COR-L47 (cell line): ENCODE measurements around the gene HLA-DOA.

Experiments used
- DNase-seq: peaks from one replicate; lab custom pipeline; 2025; lab: John Stamatoyannopoulos, UW

The HLA-DOA gene

DNA sequence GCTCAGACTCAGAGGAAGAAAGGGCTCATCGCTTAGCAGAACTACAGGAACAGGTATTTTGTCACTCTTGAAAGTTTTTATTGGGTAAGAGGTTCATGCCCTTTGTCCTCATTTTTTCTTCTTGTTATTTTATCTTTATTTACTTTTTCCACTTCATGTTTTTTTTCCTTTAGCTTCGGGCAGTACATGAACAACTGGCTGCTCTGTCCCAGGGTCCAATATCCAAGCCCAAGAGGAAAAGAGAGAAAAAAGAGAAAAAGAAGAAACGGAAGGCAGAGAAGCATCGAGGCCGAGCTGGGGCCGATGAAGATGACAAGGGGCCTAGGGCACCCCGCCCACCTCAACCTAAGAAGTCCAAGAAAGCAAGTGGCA is 31.5 kb downstream of the HLA-DOA start:
- no peak for DNase-seq

- no peak for DNase-seq
Measured at GRCh38 chr6:32977272-32977952, 32.0 kb downstream of the HLA-DOA start.

- DNase-seq: no peak
Measured at GRCh38 chr6:32976334-32977069, 32.9 kb downstream of the HLA-DOA start.

DNA sequence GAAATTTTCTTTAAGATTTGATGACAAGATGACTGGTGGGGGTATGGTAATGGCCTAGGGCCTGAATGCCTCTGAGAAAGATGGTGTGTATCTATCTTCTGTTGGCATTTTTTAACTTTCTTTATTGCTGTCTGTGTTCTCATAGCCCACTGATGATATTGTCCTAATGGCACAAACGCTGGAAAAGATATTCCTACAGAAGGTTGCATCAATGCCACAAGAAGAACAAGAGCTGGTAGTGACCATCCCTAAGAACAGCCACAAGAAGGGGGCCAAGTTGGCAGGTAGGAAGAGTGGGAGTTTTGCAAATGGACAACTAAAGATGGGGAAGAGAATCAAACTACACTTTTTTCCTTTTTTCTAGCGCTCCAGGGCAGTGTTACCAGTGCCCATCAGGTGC is 33.5 kb downstream of the HLA-DOA start:
- DNase-seq: no peak

DNA sequence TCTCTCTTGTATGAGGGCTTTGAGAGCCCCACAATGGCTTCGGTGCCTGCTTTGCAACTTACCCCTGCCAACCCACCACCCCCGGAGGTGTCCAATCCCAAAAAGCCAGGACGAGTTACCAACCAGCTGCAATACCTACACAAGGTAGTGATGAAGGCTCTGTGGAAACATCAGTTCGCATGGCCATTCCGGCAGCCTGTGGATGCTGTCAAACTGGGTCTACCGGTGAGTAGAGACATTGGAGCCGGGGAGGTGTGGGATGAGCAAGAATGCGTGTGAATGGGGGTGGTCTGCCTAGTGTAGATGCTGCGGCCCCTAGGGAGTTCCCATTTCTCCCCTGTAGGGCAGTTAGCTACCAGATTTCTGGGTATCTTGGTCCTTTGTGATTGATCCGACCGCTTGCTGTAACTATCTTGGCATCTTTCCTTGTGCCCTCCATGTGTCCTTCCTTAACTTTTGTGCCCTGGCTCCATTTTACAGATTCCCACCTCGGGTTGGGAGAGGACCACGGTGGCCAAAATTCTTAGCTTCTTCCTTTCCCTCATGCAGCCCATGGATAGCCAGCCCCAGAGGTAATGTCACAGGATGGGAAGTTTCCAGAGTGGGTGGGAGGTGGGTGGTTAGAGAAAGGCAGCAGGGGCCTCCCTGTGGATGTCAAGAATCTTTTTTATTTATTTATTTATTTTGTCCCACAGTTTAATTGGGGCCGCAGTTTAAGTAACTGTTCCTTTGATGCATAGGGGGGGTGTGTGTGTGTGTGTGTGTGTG is 34.7 kb downstream of the HLA-DOA start:
- no peak for DNase-seq

DNA sequence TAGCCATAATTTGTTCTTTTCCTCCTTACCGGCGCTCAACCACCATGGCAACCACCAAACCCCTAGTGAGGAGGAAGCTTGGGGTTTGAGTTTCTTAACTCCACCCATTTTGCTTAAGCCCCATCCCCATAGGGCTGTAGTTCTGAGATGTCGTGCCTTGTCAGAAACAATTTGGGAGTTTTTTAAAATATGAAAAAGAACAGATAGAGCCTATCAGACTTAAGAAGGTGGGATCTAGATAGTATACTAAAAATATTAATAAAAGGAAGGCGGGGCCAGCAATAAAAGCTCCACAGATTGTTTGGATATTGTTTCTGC is 35.4 kb downstream of the HLA-DOA start:
- no peak for DNase-seq

DNA sequence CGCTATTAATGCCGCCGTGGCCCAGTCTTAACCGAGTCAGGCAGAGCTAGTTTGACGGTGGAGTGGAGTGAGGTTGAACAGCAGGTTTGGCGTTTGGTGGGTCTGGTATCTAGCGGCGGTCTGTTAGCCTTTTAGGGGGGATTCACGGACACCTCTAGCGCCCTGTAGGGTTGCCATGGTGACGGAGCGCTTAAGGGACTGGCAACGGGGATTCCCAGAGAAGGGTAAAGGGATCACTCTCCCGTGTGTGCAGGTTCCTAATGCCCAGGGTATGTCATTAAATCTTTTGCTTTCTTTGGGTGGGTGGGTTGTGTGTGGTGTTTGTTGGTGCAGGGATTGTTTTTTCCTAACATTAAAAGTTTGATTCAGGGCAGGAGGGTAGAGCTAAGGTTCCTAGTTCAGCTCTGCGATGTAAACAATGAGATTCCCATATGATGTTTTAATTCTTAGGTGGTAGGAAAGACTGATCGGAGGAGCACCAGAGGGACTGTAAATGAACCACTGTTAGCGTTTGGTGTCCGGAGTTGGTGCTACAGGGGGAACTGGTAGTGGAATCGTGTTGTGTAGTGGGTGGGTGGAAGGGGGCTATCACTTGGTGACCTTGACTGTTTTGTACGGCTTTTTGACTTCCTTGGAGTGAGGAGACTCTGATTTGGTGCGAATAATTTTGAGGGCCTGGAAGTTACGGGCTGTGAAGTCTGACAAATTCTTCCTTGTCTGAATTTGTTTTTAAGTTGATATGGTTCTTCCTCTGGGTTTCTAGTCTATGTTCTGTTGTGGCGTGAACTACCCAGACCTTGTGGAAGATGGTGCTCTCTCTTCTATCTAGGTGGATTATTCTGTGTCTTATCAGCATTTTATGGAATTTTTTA is 36.0 kb downstream of the HLA-DOA start:
- DNase-seq: peak; percentile 62

DNA sequence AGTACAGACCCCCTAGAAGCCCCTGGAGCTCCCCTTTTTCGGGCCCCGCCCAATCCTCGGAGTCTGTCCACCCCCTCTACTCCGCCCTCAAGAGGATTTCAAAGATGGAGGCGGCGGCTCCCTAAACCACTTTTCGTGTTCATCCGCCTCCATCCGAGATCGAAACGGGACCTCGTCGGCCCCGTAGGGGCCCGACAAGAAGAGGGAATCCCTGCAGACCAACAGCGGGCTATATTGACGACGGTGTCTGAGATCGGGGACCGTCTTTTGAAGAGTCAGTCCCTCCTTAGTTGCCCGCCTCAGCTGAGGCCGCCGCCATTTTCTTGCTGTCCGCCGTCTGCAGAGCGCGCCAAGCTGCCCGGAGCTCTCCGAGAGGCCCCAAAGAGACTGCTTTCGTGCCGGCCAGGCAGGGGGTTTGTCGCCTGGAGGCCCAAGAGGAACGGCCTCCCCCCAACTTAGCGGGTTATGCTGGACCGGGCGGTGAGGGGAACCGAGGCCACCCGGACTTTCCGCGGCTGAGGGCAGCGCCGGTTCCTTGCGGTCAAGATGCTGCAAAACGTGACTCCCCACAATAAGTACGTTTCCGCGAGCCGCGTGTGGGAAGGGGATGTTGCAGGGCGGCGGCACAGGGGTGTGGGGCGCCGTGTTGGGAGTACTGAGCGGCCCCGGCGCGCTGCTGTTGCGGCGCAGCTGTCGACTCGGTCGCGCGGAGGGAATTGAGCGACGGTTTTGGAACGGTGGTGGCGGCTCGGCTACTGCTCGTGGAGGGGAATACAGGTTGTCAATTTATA is 36.8 kb downstream of the HLA-DOA start:
- DNase-seq: no peak

GRCh38 chr6:32971581-32972352 is 37.6 kb downstream of the HLA-DOA start:
- peak; percentile 99 for DNase-seq

DNA sequence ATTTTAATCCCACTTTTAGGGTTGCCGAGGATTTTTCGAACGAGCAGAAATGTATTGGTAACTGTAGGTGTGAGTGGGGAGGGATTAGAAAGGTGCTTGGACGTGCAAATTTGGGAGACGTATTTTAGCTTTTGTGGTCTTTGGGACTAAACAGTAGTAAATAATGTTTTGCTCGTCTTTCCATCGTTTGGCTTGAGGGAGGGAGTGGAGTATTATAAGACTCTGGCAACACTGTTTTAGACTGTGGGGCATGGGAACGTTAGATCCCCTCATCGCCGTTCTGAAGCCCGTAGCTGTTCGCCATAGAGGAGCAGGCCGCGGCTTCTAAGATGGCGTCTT is 38.2 kb downstream of the HLA-DOA start:
- no peak for DNase-seq

DNA sequence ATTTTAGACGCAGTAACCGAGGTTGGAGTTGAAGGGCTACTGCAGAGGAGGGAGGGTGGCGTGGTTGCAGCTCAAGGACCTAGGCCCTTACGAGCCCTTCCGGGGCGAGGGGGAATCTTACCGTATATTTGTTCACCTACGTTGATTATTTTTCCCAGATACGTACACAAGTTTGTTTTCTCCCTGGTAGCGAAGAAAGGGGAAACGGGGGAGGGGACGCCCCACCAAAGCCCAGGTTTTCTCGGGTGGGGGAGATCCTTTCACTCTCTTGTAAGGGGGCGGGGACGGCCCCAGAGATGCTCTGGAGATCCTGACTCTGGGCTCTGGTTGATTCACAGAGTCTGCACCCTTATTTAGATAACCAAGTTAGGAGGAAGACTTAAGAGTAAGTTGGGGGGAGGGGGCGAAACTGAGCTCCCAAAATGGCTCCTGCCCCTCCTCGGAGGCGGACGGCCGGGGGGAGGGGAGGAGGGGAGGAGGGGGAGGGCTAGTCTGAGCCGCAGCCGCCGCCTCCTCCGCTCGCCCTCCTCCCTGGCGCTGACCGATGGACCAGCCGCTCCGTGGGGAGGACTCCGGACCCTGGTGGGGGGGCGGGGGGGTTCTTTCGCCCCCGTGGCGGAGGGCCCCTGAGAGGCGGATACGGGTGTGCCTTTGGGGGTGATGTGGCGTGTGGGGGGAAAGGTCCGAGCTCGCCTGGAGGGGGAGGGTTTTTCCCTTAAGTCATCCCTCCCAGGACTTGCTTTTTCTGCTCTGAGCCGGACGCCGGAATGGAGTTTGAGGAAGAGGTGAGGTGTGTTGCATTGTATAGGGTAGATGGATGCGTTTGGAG is 38.8 kb downstream of the HLA-DOA start:
- peak; percentile 78 for DNase-seq

GRCh38 chr6:32969685-32970412 is 39.5 kb downstream of the HLA-DOA start:
- peak; percentile 75 for DNase-seq

DNA sequence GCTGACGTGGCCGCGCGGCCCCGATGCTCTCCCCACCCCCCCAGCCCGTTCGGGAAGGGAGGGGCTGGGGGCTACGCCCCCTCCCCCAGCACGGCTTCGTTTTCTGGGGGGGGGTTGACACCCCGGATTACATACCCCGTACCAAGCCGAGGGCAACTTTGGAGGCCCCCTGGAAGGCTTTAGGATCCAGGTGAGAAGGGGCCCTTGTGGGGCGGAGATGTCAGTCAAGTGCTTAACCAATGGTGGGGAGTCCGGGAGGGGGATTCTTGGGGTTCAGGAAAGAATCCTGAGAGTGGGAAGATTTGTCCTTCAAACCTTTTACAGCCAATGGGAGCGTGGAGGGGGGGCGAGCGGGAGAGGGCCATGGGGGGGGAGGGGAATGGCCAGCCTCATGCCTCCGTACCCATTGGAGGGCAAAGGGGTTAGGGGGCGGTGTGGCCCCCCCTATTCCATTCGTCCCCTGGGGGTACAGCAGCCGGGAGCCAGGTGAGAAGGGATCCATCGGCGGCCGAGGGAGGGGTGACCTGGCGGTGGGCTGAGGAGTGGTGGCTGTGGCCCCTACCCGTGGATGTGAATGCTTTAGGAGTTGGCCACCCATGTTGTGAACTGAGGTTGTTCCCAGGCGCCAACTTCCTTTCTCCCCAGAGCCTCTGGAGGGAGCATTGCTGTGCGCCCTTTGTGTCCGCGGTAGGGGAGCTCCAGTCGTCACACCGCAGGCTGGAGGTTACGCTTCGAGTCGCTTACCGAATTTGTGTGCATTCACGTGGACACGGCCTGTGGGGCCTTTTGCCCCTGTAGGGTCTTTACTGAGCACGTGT is 40.3 kb downstream of the HLA-DOA start:
- DNase-seq: peak; percentile 78

DNA sequence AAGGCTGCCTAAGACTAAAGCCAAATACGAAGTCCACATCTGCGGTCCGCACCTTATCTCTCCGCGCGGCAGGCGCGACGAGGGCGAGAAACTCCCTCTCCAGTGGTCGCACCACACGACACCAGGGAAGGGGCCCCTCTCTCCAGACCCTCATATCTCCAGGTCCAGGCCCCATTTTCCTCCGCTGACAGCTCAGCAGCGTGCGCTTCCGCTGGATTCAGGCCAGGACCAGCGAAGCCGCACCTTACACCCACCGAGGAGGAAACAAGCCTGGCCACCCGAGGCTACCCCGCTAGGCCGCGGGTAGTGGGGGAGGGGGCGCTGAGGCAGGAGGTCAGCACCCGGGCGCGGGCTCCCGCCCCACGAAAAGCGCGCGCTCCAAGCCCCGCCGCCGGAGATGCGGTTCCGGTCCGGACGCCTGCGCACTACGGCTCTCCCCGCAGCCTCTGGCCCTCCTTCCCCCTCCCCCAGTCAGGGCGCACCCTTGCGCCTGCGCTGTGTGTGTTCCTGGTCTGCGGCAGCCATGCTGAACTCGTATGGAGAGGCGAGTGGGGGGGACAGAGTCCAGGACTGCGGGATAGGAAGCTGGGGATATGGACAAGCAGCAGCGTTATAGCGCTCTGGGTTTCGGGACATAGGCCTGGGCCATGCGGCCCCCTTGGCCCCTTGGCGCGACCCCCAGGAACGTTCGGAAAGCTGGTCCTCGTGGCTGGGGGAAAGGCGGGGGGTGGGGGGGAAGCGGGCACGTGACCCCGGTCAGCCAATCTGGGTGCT is 41.1 kb downstream of the HLA-DOA start, which contains the start of gene BRD2:
Gene BRD2 (plus strand): TSS at position 502 of the 774 bp plus-strand sequence. CDS start 4,305 bp downstream, outside the sequence.
- DNase-seq: peak; percentile 91

DNA sequence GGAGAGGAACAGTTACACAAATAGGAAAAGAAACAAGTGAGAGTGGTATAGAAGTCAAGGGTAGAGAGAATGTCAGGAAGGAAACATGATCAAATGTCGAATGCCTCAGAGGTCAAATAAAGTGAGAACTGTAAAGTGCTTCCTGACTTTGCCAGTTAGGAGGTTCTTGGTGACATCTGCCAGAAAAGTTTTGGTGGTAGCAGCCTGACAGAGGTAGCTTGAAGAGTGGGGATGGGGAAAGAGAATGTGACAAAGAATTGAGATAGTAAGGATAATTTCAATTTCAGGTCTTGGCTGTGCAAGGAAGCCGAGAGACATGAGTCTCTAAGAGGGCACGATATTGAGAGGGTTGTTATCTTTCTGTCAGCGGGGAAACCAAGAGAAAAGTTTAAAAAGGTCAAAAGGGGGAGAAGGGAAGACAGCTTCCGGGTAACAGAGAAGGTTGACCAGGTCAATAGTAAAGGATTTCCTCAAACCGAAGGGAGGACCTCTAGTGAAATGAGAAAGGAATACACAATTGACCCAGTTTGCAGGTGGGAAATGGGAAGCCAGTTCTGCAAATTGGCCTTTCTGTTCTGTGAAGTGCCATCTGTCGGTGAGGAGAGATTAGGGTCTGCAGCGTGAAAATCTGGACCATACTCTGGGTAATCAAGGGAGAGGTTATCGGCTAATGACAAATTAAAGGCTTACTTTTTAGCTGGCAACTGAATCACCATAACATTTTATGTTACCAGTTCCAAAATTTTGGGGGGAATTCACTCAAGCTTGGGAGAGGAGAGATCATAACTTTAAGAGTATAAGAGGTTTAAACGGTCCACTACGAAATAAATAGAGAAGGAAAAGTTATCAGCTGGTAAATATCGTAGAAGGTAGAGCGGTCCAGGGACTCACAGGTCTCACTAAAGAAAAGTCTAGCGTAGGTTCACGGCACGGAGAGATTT is 42.0 kb downstream of the HLA-DOA start:
- peak; percentile 65 for DNase-seq

- no peak for DNase-seq
Measured at GRCh38 chr6:32964776-32965175, 44.6 kb downstream of the HLA-DOA start.
